H1 (cell line): ENCODE measurements around the gene ZNF777. TPM values are rescaled to one million over a fixed set of nuclear protein-coding genes. Genes with fewer than 3 reads are reported as not detected.

Source experiments
- CTCF ChIA-PET: fragments of 300-600 bp; sonication (Branson Sonifier 250); formaldehyde crosslinking; loops from one replicate; lab custom pipeline; 2021; ENCODE audit not compliant: partially characterized antibody; lab: Charles Lee
- POLR2A ChIA-PET: fragments of 300-600 bp; sonication (Branson Sonifier 250); formaldehyde crosslinking; loops from one replicate; lab custom pipeline; 2021; ENCODE audit warnings: inconsistent platforms; ENCODE audit not compliant: partially characterized antibody; lab: Charles Lee
- DNase-seq, 2 experiments: peaks; one replicate each; pipeline versions ENCODE4 v3.0.0 to v3.0.0-alpha.2; 2010 to 2022; ENCODE audit warnings: low spot score in 2 of 2, low read depth in 1 of 2, mixed read lengths in 1 of 2
- FAIRE-seq: peaks from 2 replicates; lab custom pipeline; 2011; peaks lifted over from hg19 to GRCh38; lab: Jason Lieb, UNC
- H2AFZ ChIP-seq: 2 replicates; pipeline ENCODE4 v1.8.1; 2012; ENCODE audit warnings: low read length, inconsistent platforms
- H2AK5ac ChIP-seq: 2 replicates; pipeline ENCODE4 v1.6.1; 2013; ENCODE audit warnings: low read depth, low read length
- H2BK120ac ChIP-seq: replicated peaks from 2 replicates; pipeline ENCODE3; 2013; ENCODE audit warnings: low read depth, low read length, inconsistent platforms
- H2BK12ac ChIP-seq: 2 replicates; pipeline ENCODE4 v1.6.1; 2013; ENCODE audit warnings: low read depth, low read length
- H2BK15ac ChIP-seq: 2 replicates; pipeline ENCODE4 v1.6.1; 2013; ENCODE audit warnings: low read length
- H2BK20ac ChIP-seq: 2 replicates; pipeline ENCODE4 v1.6.1; 2013; ENCODE audit warnings: low read length
- H2BK5ac ChIP-seq: 2 replicates; pipeline ENCODE4 v1.6.1; 2013; ENCODE audit warnings: low read depth, low read length
- H3K14ac ChIP-seq: 2 replicates; pipeline ENCODE4 v1.6.1; 2013; ENCODE audit warnings: inconsistent platforms; ENCODE audit not compliant: insufficient read length
- H3K18ac ChIP-seq: 2 replicates; pipeline ENCODE4 v1.6.1; 2013; ENCODE audit warnings: low read length; ENCODE audit errors: extremely low read depth
- H3K23ac ChIP-seq: 2 replicates; pipeline ENCODE4 v1.6.1; 2013; ENCODE audit warnings: inconsistent platforms; ENCODE audit not compliant: insufficient read length
- H3K23me2 ChIP-seq: 2 replicates; pipeline ENCODE4 v1.6.1; 2013; ENCODE audit warnings: low read depth, low read length
- H3K27ac ChIP-seq: 2 replicates; pipeline ENCODE4 v1.6.1; 2011; ENCODE audit warnings: low read depth, low read length, inconsistent platforms
- H3K27me3 ChIP-seq, 4 experiments: replicated peaks in 1 of 4; 1 replicate in 1 of 4; 2 replicates in 3 of 4; pipeline versions ENCODE4 v1.6.1 to v1.8.1; 2011 to 2013; ENCODE audit warnings: low read length in 3 of 4, mild to moderate bottlenecking in 3 of 4, inconsistent platforms in 2 of 4, mixed read lengths in 2 of 4, moderate library complexity in 1 of 4; ENCODE audit not compliant: control insufficient read depth in 3 of 4, insufficient read depth in 3 of 4; ENCODE audit errors: extremely low read depth in 1 of 4
- H3K36me3 ChIP-seq, 4 experiments: 2 replicates each; pipeline versions ENCODE4 v1.6.1 to v1.8.1; 2011 to 2013; ENCODE audit warnings: mild to moderate bottlenecking in 4 of 4, low read length in 3 of 4, moderate library complexity in 2 of 4, control low read depth in 1 of 4, inconsistent platforms in 1 of 4; ENCODE audit not compliant: insufficient read depth in 4 of 4, control insufficient read depth in 2 of 4
- H3K4ac ChIP-seq: replicated peaks from 2 replicates; pipeline ENCODE3; 2013; ENCODE audit warnings: low read length, low read depth, mixed read lengths, inconsistent platforms; ENCODE audit not compliant: insufficient read length
- H3K4me1 ChIP-seq, 4 experiments: replicated peaks in 1 of 4; 1 replicate in 1 of 4; 2 replicates in 3 of 4; pipeline versions ENCODE4 v1.6.1 to v1.8.1; 2011 to 2013; ENCODE audit warnings: low read length in 3 of 4, inconsistent platforms in 2 of 4, mixed read lengths in 1 of 4; ENCODE audit not compliant: insufficient read depth in 4 of 4, control insufficient read depth in 3 of 4
- H3K4me2 ChIP-seq, 2 experiments: 2 replicates each; pipeline versions ENCODE4 v1.6.1 to v1.8.1; 2011 to 2013; ENCODE audit warnings: low read depth in 2 of 2, low read length in 2 of 2, control low read depth in 1 of 2, inconsistent platforms in 1 of 2, mild to moderate bottlenecking in 1 of 2; ENCODE audit not compliant: insufficient read depth in 1 of 2
- H3K4me3 ChIP-seq, 4 experiments: fragments of 200-600, 300-600 bp in 1 of 4; sonication (generic), shearing (Covaris generic), sonication (Bioruptor Twin) in 1 of 4; 2 replicates each; pipeline versions ENCODE4 v1.5.1 to v1.8.1; 2011 to 2016; ENCODE audit warnings: low read length in 4 of 4, low read depth in 3 of 4, control low read depth in 2 of 4, inconsistent platforms in 2 of 4, mild to moderate bottlenecking in 2 of 4, mixed read lengths in 1 of 4, moderate library complexity in 1 of 4; ENCODE audit not compliant: insufficient read depth in 2 of 4; ENCODE audit errors: extremely low read depth in 1 of 4
- H3K56ac ChIP-seq: replicated peaks from 2 replicates; pipeline ENCODE3; 2013; ENCODE audit warnings: low read depth, mild to moderate bottlenecking, mixed read lengths, low read length, inconsistent platforms; ENCODE audit not compliant: insufficient read length
- H3K79me1 ChIP-seq: 2 replicates; pipeline ENCODE4 v1.6.1; 2013; ENCODE audit warnings: low read depth, low read length, control low read depth
- H3K79me2 ChIP-seq, 2 experiments: 2 replicates each; pipeline versions ENCODE4 v1.6.1 to v1.8.1; 2012 to 2013; ENCODE audit warnings: low read length in 2 of 2, mild to moderate bottlenecking in 2 of 2, inconsistent platforms in 1 of 2; ENCODE audit not compliant: insufficient read depth in 2 of 2, control insufficient read depth in 1 of 2
- H3K9ac ChIP-seq, 4 experiments: replicated peaks in 1 of 4; 1 replicate in 1 of 4; 2 replicates in 3 of 4; pipeline versions ENCODE4 v1.6.1 to v1.8.1; 2011 to 2013; ENCODE audit warnings: low read depth in 3 of 4, low read length in 3 of 4, control low read depth in 2 of 4, mild to moderate bottlenecking in 2 of 4, moderate library complexity in 2 of 4, inconsistent platforms in 1 of 4; ENCODE audit errors: extremely low read depth in 1 of 4
- H3K9me3 ChIP-seq, 2 experiments: 2 replicates each; pipeline versions ENCODE4 v1.6.1 to v1.8.1; 2012 to 2013; ENCODE audit warnings: mild to moderate bottlenecking in 2 of 2, moderate library complexity in 2 of 2, control low read depth in 1 of 2, inconsistent platforms in 1 of 2, low read depth in 1 of 2, low read length in 1 of 2, mixed read lengths in 1 of 2; ENCODE audit not compliant: insufficient read depth in 2 of 2
- H4K20me1 ChIP-seq, 2 experiments: replicated peaks in 1 of 2; 2 replicates each; pipeline versions ENCODE3 to v1.8.1; 2011 to 2013; ENCODE audit warnings: inconsistent platforms in 2 of 2, low read length in 2 of 2, mild to moderate bottlenecking in 1 of 2; ENCODE audit not compliant: insufficient read depth in 2 of 2, control insufficient read depth in 1 of 2
- H4K5ac ChIP-seq: 2 replicates; pipeline ENCODE4 v1.6.1; 2013; ENCODE audit warnings: low read length, low read depth, mixed read lengths, inconsistent platforms; ENCODE audit not compliant: insufficient read length
- H4K8ac ChIP-seq: 2 replicates; pipeline ENCODE4 v1.8.0; 2013; ENCODE audit warnings: mild to moderate bottlenecking, moderate library complexity, low read length, inconsistent platforms; ENCODE audit not compliant: insufficient read depth; ENCODE audit errors: extremely low read depth
- H4K91ac ChIP-seq: replicated peaks from 2 replicates; pipeline ENCODE3; 2013; ENCODE audit warnings: low read length, mixed read lengths, inconsistent platforms; ENCODE audit not compliant: insufficient read length
- EGR1 ChIP-seq: IDR thresholded peaks from 2 replicates; pipeline ENCODE4 v1.6.1; 2011; ENCODE audit warnings: low read depth, low read length, borderline replicate concordance
- RAD21 ChIP-seq, 2 experiments: IDR thresholded peaks in 1 of 2; conservative IDR thresholded peaks in 1 of 2; 2 replicates each; pipeline ENCODE4 v1.6.1; 2011; ENCODE audit warnings: low read depth in 2 of 2, low read length in 2 of 2, improper control_type of control experiment in 1 of 2, inconsistent platforms in 1 of 2, mild to moderate bottlenecking in 1 of 2, moderate library complexity in 1 of 2
- RXRA ChIP-seq: IDR thresholded peaks from 2 replicates; pipeline ENCODE4 v1.6.1; 2011; ENCODE audit warnings: low read depth, mild to moderate bottlenecking, low read length, moderate library complexity; ENCODE audit not compliant: insufficient read depth
- SIX5 ChIP-seq: IDR thresholded peaks from 2 replicates; pipeline ENCODE4 v1.6.1; 2011; ENCODE audit warnings: mild to moderate bottlenecking, low read depth, low read length
- SP2 ChIP-seq: IDR thresholded peaks from 2 replicates; pipeline ENCODE4 v1.6.1; 2012; ENCODE audit warnings: mild to moderate bottlenecking, low read length, inconsistent platforms
- SUZ12 ChIP-seq: fragments of 200-600 bp; sonication (generic); IDR thresholded peaks from 2 replicates; pipeline ENCODE4 v1.6.1; 2012; ENCODE audit warnings: mild to moderate bottlenecking, inconsistent platforms, low read length, moderate library complexity, mixed read lengths
- ZNF274 ChIP-seq: IDR thresholded peaks from 2 replicates; pipeline ENCODE4 v1.7.0; 2012; ENCODE audit warnings: low read length, borderline replicate concordance; ENCODE audit errors: extremely low read depth
- WGBS, 2 experiments: shearing (Covaris generic) in 1 of 2; methylation state at CpG; one replicate each; pipeline versions ENCODE4 v1.1.6 to v1.1.7; 2013 to 2015; ENCODE audit warnings: low lambda C conversion rate in 2 of 2, mixed read lengths in 2 of 2, inconsistent platforms in 1 of 2, low coverage in 1 of 2, missing lambda C conversion rate in 1 of 2; ENCODE audit not compliant: insufficient replicate concordance in 2 of 2, insufficient coverage in 1 of 2, insufficient read length in 1 of 2; ENCODE audit errors: extremely low coverage in 1 of 2, missing lambda C conversion rate in 1 of 2; 5-methylcytosine and 5-hydroxymethylcytosine counted together
- polyA plus RNA-seq, 7 experiments: library from polyadenylated mRNA; depleted of rRNA in 3 of 7; stranded (reverse) in 5 of 7; unstranded in 2 of 7; fragments of >200 nt in 5 of 7; fragments of 200-250 nt in 2 of 7; gene quantifications; 1 replicate in 5 of 7; 2 replicates in 1 of 7; 4 replicates in 1 of 7; pipeline versions ENCODE4 v1.2.1 to v1.2.3, GENCODE V29; 2011 to 2013; ENCODE audit warnings: missing spikeins in 2 of 7, mixed read lengths in 2 of 7
- total RNA-seq: library from RNA; stranded (reverse); fragmentation: NEBNext Ultra II Directional; extraction: Animal tissue kit (Norgen Biotek cat#: 25700); gene quantifications from 2 replicates; pipeline ENCODE4 v1.2.1, GENCODE V29; 2021

The ZNF777 gene
- total and polyA plus RNA-seq, 2 of the 8 experiments (the other 6 are each of a cell fraction or from before 2014, with no cell fraction given): 8.0 to 10.1 TPM

- Histone ChIP-seq H3K36me3 (peaks cover 0 to 13% (median 7%) of the 10 kb centered on the region in 4 experiments; a peak in 4 of 8 replicates), H3K27ac (no peak overlapping the region), H3K27me3 (peaks cover 4 to 22% (median 16%) of the 10 kb centered on the region in 4 experiments), H2BK12ac (no peak overlapping the region), H2BK5ac (no peak overlapping the region), H4K8ac (no peak overlapping the region), H3K9ac (no peak overlapping the region), H2BK15ac (no peak overlapping the region), H3K4me2 (no peak overlapping the region), H2BK120ac (no peak overlapping the region), H4K20me1 (peaks cover 7 to 9% of the 10 kb centered on the region in 2 experiments), H3K4me1 (no peaks in the 10 kb centered on the region; a peak in 1 of 7 replicates), H2BK20ac (no peak overlapping the region), H3K4ac (no peak overlapping the region), H4K5ac (no peak overlapping the region), H3K79me1 (no peaks in the 10 kb centered on the region), H3K23me2 (peaks cover 9% of the 10 kb centered on the region), H2AFZ (no peak overlapping the region), H3K56ac (no peak overlapping the region), H3K79me2 (peaks cover 0 to 10% of the 10 kb centered on the region in 2 experiments; a peak in 1 of 4 replicates), H3K18ac (no peak overlapping the region), H3K4me3 (no peak overlapping the region), H3K23ac (no peak overlapping the region), H2AK5ac (no peak overlapping the region), H4K91ac (no peak overlapping the region), H3K9me3 (no peaks in the 10 kb centered on the region), H3K14ac (no peak overlapping the region)
- FAIRE-seq: no peak
- WGBS, 2 experiments: 90% methylated on average over 11 of the region's 11 CpGs; no CpG with 5 or more reads in 1 of the 2 experiments
- CTCF ChIA-PET: interaction anchor here (1.0 to 1.7 kb wide), 2 partner anchors 25 to 26 kb away, joined by 3 read pairs; no protein-coding TSS in a partner anchor
- no peak for TF ChIP-seq EGR1
- TF ChIP-seq SIX5: no peak
- no peak for TF ChIP-seq SP2
- TF ChIP-seq SUZ12: no peak
- TF ChIP-seq ZNF274: no peak
- TF ChIP-seq RXRA: no peak
- no peak for TF ChIP-seq RAD21 (IDR thresholded peaks at IDR 0.05 in 1 of 2, conservative IDR thresholded peaks at IDR 0.05 in 1 of 2; ENCODE audit: low read depth in 2 of 2, low read length in 2 of 2)
- peak in 1 of 2 experiments; percentile 10 for DNase-seq
- POLR2A ChIA-PET: interaction anchor here (2.6 kb wide), 1 partner anchor 27 kb away, joined by 6 read pairs; no protein-coding TSS in a partner anchor
These were observed 4.1 kb downstream of the ZNF777 start for GRCh38 chr7:149456506-149457421.
